GM19238 (cell line): Measurements from ENCODE around the gene APC2.

Source experiments
- DNase-seq: peaks from one replicate; pipeline ENCODE4 v3.0.0; 2011; ENCODE audit warnings: low spot score; ENCODE audit not compliant: insufficient read length

The APC2 gene

GRCh38 chr19:1446713-1447481, 3.0 kb upstream of the APC2 start:
- DNase-seq, result no peak

DNA sequence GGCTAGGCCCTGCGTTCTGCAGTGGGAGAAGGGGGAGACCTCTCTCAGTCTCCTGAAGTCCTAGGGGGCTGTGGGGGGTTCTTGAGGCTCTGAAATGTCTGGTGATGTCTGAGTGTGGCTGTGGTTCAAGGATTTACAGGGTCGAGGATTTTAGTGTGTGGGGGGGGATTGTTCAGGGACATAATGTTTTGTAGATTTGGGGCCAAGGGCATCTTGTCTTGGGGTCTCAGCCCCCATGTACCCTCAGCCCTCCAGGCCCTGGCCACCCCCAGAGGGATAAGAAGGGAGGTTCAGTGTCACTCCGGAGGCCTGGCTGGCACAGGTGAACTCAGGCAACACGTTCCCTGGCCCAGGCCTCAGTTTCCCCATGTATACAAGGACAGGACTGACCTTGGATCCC, 2.4 kb upstream of the APC2 start:
- no peak for DNase-seq

DNA sequence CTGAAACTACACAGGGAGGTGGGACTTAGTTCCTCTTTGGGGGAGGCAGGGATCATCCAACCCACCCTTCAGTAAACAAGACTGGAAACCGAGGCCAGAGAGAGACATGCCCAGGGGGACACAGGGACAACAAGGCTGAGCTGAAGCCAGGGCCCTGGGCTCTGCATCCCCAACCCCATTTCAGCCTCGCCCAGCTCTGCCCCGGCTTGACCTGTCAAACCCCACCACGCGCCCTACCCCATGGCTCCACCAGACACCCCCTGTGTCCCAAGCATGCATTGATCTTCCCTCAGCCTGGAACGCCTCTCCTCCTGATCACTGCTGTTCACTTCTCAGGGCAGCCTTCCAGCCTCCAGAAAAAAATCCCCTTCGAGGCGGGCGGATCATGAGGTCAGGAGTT, 2.0 kb upstream of the APC2 start:
- DNase-seq, result no peak

DNA sequence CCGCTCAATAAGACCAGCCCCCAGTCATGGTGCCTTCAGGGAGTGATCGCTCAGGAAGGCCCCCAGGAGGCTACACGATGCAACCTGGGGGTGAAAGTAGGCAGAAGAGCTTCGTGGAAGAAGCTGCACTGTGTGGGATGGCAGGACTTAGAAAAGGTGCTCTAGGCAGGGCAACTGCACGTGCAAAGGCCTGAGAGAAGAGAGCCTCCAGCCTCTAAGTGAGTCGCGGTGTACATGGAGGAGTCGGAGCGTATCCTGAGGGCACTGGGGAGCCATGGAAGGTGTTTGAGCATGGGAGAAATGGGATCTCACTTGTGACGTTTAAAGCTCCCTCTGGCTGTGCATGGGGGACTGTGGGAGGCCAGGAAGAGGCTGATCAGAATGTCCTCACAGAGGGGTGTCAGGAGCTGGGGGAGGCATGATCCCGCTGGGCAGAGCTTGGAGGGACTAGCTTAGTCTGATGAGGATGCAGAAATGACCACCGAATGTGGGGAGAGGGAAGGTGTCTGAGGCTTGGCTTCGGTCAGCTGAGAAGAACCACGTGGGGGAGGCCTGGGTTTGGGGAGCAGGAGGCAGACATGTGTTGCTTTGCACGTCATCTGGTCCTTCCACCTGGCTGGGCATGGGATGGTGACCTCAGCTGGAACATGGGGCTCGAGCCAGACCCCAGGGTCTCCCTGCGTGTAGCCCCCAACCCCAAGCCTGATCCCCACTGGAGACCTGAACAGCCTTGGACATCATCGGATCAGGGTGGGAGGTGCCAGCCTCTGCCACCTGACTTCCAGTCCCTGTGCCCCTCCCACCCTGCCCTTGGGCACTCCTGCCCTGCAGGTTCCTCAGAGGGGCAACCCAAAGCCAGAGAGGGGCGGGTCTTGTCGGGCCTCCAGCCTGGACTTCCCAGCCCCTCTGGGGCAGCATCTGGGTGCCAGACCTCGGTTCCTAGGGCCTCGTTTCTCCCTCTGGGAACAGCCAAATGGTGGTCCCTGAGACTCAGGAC, 1.1 kb downstream of the APC2 start:
- no peak for DNase-seq

GRCh38 chr19:1451916-1452801, 2.2 kb downstream of the APC2 start:
- no peak for DNase-seq

DNA sequence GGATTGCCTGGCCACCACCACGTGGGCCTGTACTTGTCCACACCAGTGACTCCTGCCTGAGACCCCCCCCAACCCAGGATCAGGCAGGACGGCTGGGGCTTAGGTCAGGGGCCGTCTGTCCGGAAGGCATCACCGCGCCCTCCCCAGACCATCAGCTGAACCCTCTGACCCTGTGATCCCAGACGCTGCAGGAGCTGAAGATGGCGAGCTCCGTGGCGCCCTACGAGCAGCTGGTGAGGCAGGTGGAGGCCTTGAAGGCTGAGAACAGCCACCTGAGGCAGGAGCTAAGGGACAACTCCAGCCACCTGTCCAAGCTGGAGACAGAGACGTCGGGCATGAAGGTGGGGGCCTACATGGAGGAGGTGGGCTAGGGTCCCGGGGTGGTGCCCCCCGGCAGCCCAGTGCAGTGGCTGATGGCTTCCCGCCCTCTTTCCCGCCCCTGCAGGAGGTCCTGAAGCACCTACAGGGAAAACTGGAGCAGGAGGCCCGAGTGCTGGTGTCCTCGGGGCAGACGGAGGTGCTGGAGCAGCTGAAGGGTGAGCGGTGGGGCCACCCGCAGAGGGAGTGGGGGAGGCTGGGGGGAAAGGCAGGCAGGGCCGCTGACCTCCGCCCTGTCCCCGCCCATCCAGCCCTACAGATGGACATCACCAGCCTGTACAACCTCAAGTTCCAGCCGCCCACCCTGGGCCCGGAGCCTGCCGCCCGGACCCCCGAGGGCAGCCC, 3.0 kb downstream of the APC2 start:
- no peak for DNase-seq

- DNase-seq, result no peak
These were observed 3.8 kb downstream of the APC2 start for GRCh38 chr19:1453525-1454364.

- DNase-seq, result no peak
These were observed 5.0 kb downstream of the APC2 start for GRCh38 chr19:1455002-1455335.

DNA sequence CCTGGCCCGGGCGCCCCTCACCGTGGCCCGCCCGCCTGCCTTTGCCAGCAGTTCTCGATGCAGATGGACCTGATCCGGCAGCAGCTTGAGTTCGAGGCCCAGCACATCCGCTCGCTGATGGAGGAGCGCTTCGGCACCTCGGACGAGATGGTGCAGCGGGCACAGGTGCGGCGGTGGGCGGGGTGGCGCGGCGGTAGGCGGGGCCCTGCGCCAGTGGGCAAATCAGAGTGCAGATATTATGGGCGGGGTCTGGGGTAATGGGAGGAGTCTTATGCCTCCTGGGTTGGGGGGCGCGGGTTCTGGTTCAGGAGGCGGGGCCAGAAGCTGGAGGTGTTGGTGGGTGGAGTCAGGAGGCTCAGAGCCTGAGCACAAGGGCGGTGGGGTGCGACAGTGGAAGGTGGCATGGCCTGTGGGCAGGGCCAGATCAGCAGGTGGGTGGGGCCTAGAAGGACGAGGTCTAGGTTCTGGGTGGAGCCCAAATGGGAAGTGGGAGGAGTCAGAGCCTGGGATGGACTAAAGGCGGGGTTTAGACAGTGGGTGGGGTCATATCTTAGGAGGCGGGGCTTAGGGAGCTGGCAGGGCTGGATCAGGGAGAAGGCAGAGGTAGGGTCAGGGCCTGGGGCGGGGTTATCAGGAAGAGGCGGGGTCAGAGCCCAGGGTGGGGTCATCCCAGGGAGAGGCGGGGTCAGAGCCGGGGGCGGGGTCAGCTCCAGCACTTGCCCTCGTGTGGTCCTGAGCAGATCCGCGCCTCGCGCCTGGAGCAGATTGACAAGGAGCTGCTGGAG, 5.6 kb downstream of the APC2 start:
- DNase-seq, result peak; percentile 72

DNA sequence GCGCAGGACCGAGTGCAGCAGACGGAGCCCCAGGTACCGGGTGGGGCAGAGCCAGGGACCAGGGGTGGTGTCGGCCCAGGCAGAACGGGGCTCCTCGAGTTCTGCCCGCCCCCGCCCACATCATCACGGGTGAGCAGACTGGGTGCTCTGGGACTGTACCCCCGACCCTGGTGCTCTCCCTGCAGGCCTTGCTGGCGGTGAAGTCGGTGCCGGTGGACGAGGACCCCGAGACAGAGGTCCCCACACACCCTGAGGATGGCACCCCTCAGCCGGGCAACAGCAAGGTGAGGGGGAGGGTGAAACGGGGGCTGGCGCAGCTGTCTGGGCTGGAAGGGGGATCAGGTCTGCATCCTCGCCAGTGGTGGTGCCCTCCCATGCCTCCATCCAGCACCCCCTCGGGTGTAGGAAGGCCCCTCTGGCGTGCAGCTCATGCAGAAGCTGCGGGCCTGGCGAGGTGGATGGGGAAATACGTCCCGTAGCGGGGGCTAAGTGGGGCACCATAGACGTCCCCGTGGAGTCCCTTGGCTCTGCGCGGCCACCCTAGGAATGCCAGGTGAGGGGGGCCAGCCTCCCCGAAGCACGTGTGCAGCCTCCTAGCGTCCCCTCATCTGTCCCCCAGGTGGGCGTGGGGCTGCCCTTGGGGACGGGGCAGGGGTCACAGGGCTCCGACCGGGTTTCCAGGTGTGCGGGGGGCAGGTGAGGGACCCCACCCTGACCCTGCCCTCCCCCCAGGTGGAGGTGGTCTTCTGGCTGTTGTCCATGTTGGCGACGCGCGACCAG, 6.4 kb downstream of the APC2 start:
- no peak for DNase-seq

GRCh38 chr19:1457031-1457739, 7.3 kb downstream of the APC2 start:
- no peak for DNase-seq

DNA sequence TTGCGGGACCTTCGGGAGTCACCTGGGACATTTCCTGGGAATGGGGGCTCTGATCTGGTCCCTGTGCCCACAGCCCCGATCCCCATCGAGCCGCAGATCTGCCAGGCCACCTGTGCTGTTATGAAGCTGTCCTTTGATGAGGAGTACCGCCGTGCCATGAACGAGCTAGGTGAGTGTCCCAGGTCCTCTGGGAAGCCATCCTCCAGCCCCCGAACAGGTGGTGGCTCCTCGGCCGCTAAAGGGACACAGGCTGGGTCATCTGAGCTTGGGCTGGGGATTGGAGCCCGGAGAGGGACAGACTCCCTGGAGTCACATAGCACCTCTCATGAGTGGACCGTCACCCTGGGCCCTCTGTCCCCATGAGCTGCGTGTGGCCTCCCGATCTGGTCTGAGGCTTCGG, 8.0 kb downstream of the APC2 start:
- no peak for DNase-seq

DNA sequence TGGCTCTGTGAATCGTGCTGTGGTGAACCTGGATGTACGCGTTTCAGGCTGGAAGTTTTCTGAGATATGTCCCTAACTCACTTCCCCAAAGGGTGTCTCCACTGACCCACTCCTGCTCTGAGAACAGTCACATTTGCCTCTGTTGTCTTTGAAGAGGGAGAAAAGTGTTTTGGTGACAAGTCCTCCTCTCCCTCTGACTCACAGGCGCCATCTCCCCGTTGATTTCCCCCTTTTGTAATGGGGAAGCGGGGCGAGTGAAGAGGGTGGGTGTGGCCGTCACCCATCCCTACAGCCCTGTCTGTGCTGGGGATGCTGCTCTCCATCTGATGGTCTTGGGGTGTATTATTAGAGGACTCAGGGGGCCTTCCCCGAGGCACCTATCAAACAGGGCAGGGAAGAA, 9.6 kb downstream of the APC2 start:
- no peak for DNase-seq

GRCh38 chr19:1460033-1460995, 10.4 kb downstream of the APC2 start:
- DNase-seq, result no peak

DNA sequence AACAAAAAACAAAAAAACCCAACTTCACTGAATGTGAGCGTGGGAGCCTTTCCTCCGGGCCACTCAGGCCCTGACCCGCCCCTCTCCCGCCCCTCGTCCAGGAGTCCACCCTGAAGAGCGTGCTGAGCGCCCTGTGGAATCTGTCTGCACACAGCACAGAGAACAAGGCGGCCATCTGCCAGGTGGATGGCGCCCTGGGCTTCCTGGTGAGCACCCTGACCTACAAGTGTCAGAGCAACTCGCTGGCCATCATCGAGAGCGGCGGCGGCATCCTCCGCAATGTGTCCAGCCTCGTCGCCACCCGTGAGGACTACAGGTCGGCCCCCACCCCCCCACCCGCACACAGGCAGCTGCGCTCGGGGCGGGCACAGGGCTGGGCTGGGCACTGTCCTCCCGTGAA, 11.9 kb downstream of the APC2 start:
- no peak for DNase-seq

GRCh38 chr19:1465191-1466016, 15.5 kb downstream of the APC2 start:
- DNase-seq, result no peak
